NCI-H510A treated with DMSO at 0.1 percent for 48 hours (cell line): ENCODE measurements around the gene ARL8A.
"Not testable (repeated sequence)": the region's sequence is repeated elsewhere in the genome, so short reads cannot be mapped to it uniquely, and the experiment has no call there.

Experiments used
- DNase-seq: peaks from one replicate; lab custom pipeline; 2025; lab: John Stamatoyannopoulos, UW

The ARL8A gene

DNA sequence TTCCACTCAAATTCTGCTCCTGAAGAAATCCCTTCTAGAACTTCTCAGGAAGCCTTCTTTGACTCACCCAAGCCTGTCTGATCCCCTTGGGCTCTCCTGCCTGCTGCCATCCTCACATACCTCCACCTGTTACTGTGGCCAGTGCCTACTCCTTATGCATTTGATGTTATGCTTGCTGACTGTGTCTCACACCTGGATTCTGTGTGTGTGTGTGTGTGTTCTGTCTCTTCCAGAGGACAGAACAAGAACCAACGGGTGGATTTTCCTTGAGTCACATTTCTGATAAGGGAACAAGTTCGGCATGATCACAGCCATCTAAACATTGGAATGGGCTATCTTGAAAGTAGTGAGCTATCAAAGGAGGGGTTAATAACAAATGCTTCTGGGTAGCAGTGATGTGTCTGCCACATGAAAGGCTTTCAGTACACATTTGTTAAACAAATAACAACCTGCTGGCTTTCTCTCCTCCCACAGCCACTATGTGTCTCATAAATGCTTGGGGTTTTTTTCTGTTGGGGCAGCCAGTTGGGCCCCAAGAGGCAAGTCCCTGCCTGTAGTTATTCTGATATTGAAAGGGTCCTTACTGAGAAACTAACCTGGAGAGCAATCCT lies 30.7 kb downstream of the ARL8A start:
- peak; percentile 85 for DNase-seq

DNA sequence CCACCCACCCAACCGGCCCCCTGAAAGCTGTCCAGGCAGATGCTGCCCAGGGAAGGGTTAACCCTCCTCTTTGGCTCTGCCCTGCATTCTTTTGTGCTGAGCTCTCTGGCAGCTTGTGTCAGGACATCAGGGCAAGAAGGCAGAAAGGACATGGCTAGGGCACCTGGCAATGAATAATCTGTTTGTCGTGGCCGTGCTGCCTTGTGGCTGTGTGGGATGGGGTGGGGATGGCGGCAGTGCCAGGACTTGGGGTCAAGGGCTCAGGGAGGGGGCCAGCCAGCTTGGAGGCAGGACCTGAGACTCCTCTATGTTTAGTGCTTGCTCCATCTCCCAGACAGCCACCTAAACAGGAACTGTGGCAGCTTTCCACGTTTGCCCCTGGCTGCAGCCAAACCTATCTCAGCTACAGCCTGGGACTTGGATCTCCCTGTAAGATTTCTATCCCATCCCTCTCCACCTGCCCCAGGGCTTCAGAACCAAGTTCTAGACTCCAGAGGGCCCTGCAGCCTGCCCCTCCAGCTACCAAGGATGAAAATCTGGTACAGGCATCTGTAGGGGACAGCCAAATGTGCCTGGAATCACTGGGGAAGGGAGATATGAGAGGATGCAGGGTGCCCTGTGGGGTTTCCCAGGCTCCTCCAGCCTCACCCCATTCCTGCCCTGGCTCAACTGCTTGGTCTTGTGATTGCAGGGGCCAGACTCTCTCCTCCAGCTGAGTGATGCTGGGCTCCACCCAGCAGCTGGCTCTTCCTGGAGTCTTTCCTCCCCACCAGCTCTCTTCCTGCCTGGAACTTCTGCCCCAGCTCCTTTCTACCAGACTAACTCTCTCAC lies 31.5 kb downstream of the ARL8A start:
- peak; percentile 85 for DNase-seq

DNA sequence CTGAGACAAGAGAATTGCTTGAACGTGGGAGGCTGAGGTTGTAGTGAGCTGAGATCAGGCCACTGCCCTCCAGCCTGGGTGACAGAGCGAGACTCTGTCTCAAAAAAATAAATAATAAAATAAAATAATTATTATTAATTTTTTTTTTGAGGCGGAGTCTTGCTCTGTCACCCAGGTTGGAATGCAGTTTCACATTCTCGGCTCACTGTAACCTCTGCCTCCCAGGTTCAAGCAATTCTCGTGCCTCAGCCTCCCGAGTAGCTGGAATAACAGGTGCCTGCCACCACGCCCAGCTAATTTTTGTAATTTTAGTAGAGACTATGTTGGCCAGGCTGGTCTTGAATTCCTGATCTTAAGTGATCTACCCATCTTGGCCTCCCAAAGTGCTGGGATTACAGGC lies 32.9 kb downstream of the ARL8A start:
- not testable (repeated sequence) for DNase-seq

DNA sequence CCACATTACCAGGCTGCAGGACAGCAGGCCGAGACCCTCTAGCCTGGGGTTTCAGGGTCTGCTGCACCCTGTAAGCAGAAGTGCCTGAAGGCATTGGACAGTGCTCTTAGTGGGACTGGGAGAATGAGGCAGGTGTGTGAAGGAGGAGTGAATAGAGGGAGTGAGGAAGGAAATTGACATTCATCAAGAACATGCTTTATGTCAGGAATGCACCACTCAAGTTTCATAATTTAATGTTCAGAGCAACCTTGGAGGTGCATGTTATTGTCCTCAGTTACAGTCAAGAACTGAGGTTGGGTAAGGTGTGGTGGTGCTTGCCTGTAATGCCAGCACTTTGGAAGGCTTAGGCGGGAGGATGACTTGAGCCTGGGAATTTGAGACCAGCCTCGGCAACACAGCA lies 33.6 kb downstream of the ARL8A start:
- DNase-seq: no peak

DNA sequence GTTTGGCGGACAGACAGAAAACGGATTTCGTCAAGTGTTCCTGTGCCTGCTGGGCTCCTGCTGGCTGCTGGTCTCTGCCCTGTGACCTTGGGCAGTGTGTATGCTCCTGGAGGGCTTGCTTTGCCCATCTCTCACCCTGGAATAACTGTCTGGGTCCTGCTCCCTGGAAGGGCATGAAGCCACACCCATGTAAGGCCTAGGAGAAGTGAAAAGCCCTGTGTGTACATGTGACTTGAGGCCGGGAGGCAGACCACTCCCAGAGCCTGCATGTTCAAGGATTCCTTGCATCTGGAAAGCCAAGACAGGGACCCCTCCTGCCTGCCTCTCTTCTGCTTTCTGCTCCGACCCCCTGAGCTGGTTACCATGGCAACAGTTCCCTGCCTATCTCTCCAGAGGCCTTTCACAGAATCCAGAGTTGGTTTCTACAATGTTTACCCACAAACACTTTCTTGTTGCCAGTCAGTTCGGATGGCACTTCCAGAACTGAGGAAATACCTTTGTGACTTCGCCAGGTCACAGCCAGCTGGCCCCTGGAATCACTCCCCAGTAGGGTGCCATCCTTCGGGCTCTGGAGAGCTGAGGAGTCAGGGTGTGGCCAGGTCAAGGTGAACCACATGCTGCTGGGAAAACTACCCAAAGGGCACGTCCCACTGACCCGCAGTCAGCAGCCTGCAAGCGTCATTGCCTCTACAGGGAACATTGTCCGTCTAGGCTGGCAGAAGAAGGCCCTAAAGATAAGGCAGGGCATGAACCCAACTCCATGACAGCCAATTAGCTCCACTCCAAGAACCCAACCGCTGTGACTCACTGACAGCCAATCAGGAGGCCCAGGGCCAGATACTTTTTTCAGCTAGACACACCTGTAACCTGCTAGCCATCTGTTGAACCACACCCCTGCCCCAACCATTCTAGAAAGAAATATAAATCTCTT lies 36.5 kb downstream of the ARL8A start:
- DNase-seq: peak; percentile 78

DNA sequence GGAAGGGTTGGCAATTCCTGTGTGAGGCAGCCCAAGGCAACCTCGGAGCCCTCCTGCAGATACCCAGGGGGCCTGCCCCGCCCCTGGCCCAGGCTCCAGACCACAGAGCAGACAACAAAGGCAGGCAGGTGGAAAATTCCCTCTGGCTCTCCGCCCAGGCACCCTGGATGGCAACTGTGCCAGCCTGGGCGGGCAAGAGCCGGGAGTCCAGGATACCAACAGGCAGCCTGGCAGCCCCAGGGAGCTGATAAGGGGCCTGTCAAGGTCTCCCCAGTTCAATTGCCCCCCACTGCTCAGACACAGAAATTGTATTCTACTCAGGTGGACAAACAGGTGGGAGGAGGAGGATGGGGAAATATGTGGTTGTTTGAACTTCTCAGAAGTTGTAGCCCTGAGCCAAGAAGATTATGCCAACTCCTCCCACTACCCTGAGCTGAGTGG lies 37.2 kb downstream of the ARL8A start:
- DNase-seq: peak; percentile 83

DNA sequence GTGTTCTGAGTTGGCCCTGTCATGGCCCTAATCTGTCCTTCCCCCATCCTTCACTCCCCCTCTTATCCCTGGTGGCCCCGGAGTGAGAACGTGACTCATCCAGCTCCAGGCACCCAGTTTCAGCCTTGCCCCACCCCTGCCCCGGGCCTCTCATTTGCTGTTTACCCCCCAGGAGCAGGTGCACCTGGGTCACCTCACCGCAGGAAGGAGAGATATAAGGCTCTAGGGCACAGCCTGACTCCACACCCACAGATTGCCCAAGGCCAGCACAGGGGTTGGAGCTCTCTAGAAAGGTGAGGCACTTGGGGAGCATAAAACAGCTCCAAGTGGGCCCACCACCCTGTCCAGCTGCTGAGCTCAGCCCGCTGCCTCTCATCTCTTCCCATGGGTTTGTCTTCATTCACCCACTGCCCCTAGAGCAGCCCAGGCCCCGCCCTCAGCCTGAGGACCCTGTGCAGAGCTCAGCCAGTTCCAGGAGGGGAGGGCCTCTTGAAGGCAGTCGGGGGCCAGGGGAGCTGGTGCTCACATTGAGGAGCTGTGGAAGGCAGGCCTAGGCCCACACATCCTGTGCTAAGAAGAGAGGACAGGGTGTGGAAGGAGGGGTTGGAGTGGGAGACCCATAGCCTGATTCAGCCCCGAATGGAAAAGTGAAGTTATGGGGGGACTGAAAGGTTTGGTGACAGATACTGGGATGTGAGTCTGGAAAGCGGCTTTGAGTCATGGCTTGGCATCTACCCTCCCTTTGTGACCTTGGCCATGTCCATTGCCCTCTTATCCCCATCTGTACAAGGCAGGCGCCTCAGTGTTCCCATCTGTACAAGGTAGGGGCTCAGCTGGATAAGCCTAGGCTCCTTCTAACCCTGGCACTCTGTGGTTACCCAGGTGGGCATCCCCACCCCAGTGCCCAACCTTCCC lies 37.9 kb downstream of the ARL8A start:
- DNase-seq: peak; percentile 92

DNA sequence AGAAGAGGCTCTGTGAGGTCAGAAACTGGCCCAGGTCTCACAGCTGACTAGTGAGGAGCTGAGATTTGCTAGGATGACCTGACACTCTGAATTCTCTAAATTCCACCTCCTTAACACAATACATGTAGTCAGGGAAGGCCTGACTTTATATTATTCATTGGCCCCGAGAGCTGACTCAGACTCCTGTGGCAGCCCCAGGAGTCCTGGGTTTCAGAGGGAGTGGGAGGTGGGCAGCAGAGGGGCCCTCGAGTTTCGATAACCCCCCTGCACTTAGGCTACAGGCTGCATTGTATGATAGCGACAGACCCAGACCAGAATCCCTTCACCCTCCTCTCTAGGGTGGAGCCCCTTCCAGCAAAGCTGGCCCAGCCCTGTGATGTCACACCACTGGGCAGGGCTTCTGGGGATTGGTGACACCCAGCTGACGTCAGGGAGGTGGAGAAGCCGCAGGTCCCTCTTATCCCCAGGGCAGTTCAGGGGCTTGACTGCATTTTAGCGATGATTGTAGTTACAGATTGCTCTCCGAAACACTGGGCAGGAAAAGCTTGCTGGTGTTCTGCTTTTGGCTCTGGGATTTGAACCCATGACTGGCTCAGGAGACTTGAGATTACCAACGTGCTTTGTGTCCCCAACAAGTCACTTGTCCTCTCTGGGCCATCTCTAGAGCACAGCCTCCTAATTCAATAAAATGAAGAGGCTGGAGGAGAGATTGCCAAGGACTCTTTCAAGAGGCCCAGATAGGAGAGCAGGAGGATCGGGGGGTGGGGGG lies 38.8 kb downstream of the ARL8A start:
- DNase-seq: peak; percentile 92

DNA sequence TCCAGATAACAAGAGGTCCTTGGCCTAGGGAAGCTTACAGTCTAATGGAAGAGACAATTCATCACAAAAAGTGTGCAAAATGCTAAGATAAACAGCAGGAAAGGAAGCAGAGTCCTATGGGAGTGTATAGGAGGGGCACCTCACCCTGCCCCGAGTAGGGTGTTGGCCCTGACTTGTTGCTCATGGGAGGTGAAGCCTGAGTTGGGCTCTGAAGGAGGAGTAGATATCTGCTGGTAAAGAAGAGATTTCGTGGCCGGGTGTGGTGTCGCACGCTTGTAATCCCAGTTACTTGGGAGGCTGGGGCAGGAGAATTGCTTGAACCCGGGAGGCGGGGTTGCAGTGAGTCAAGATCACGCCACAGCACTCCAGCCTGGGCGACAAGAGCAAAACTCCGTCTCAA lies 40.5 kb downstream of the ARL8A start:
- no peak for DNase-seq

DNA sequence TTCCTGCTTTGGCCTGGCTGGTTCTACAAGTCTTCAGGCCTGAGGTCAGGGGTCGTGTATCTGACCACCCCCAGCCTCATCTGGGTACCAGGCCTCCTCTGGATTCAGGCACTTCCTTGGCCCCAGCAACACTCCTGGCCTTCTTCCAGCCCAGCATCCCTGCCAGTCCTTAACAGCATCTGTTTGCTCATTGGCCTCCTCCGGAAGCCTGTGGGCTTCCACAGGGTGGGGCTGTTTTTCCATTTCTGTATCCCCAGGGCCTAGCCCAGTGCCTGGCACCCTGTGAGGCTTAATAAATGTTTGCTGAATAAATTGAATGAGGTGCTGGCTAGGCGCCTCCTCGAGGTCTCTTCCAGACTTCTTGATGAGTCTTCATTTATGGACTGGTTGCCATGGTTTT lies 43.4 kb downstream of the ARL8A start:
- DNase-seq: no peak

DNA sequence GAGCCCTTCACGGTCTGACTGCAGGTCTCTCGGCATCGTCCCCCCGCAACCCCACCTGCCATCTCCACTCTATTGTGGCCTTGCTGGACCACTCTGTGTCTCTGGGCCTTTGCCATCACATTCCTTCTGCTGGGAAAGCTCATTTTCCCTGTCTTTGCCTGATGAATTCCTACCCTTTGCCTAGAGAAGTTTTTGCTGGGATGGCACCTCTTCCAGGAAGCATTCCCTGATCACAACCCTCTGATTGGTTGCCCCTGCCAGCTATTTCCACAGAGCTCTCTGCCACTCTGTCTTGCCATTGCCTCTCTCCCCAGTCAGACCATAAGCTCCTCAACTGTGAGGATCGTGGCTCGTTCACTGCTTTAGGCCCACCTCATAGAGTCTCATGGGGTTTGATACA lies 50.7 kb downstream of the ARL8A start:
- no peak for DNase-seq

DNA sequence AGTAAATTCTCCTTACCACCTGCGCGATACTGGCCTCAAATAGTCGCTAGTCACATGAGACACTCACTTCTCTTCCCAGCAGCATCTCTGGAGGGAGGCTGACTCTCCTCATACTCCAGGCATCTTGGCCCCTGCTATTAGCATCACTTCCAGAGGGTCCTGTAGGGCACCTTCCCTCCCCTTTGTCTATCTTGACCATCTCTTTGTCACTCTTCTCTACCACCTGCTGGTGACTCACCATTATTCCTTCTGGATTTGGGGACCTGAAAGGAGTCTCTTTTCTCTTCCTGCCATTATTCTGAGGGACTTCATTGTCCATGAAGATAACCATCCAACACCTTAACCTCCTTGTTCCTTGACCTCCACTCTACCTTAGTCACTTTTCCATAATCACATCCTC lies 53.5 kb downstream of the ARL8A start:
- DNase-seq: no peak

DNA sequence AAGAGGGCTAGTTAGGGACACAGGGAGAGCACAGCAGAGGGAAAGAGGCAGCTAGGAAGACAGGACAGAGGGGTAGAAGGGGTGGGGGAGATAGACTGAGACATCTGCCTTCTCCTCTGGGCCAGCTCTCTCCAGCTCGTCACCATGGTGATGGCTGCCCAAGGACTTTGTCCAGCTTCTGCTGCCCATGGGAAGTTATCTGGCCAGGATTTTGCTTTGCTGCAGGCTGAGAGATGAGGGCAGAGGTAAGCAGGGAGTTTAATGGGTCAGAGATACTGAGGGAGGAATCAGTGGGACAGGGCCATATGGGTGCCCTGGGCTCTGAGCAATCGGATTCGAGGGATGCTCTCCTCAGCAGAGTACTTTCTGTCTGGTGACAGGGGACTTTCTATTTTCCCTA lies 56.3 kb downstream of the ARL8A start:
- no peak for DNase-seq

DNA sequence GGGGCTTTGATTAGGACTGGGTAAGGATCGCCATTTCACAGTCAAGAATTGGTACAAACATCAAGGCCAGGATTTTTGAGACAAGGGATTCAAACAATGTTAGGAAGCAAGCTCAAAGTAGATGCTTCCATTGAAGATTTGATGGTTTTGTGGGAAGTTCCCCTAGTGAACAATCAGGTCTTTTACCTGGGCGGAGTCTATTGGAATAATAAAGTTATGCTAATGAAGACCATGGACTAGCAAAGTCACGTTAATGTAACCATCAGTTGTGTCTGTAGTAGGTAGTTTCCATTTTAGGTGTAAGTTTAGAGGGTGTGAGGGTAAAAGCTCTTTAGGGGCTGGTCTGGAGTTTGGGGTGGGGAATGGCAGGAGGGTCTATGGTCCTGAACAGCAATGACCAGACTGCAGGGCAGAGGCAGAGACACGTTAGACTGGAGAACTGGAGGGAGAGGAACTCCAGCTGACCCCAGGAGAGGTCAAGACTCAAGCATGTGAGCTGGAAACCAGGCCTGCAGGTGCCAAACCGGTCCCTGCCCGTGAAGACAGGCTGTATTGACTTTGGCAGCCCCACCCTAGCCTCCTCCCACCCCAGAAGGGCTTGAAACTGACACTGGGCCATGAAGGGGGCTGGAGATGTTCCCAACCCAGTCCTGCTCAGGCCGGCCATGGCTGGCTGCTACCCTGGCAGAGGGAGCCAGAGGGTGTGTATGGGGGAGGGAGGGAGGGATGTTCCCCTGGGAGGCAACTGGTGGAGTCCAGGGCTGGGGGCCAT lies 57.8 kb downstream of the ARL8A start:
- DNase-seq: peak; percentile 68

DNA sequence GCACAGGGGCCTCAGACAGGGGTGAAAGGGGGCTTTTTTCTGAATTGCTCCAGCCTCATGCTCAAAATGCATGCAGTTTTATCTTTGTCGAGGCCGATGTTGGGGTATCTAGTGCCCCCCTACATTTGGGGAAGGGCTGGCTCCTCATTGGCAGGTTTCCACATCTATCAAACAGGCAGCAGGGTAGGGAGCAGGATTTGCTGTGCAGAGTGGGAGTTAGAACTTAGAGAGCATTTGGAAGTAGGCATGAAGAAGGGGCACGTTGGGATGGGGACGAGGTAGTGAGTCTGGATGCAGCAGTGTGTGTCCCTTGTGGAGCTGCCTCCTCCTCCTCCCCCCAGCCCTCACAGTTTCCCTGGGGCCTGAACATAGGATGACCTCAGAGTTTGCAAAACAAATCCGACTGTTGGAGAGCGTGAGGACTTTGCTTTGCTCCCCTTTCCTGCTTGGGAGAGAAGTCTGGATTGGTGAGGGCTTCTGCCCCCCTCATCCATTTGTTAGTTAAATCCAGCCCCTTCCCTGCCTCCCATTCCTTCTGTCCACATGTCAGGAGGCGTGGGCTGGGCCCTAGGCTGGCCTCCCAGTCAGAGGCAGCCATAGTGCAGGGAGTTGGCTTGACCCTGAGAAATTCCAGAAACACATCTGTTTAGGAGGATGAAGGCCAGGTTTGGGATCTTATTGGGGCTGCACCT lies 58.7 kb downstream of the ARL8A start:
- DNase-seq: peak; percentile 84

DNA sequence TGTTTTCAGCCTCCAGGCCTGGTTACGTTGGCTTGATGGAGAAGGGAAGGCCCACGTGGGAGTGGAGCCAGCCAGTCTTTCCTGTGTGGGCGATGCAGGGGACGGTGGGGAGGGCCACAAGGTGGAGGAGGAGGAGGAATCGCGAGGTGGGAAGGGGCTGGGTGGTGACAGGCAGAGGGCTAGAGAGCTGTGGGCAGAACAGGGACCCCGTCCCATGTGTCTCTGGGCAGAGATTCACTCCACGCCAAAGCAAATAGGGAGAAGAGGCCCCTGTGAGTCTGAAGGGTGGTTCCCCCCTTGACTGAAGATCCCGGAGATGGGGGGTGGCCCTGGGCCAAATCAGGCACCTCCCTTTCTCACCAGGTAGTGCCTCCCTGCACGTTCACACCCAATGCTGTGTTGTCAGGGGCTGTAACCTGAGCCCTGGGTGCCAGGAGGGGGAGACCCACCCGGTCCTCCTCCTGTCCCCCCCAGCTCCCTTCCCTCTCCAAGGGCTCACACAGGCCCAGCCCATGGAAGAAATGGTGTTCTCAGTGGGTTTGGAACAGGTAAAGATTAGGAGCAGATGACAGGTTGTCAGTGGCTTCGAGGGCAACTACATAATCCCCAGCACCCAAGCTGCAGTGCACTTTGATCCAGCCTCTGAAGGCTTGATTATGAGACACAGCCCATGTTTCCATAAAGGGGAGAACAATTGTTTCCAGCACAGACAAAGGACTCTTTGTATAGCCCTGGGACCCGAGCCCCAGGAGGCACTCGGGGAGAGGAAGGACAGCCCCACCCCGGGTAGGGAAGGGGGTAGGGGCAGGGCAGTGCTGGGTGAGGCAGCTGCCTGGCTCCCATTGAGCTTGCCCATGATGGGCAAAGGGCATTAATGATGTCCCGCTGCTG lies 59.5 kb downstream of the ARL8A start:
- peak; percentile 73 for DNase-seq
